Measurements from ENCODE around the gene PDE6G.

Gene PDE6G

DNA sequence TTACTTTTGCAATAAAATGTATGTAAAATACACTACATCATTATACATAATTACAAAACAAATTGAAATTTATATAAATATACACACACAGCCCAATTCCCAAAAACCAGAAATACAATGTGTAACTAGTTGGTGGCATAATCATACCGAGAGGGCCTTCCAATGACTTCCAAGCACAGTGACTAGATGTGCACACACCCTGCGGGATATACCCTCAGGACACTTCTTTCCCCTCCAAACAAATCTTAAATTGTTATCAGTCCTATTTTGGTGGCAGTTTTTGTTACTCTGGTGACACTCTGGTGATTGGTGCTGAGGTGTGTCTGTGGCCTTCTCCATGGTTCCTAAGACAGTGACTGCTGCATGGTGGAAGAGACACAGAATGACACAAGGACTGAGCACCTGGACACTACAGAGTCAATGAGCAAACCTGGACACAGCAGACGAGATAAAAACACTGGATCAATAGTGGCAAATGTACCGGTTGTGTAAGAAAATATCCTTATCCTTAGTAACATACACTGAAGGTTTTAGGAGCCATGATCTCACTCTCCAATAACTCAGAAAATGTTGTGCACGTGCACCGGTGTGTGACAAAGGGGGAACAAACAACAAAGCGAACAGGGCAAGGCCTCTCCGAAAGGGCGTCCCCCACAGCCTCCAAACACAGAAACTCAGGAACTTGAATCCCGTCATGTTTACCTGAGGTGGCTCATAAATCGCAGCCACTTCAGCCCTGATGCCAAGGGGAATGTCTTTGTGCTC is 52.3 kb downstream of the PDE6G start (continued):
- no peak for TF ChIP-seq ZNF510 (tag by site-specific recombination; IDR thresholded peaks at IDR 0.05; ENCODE audit: insufficient replicate concordance)

DNA sequence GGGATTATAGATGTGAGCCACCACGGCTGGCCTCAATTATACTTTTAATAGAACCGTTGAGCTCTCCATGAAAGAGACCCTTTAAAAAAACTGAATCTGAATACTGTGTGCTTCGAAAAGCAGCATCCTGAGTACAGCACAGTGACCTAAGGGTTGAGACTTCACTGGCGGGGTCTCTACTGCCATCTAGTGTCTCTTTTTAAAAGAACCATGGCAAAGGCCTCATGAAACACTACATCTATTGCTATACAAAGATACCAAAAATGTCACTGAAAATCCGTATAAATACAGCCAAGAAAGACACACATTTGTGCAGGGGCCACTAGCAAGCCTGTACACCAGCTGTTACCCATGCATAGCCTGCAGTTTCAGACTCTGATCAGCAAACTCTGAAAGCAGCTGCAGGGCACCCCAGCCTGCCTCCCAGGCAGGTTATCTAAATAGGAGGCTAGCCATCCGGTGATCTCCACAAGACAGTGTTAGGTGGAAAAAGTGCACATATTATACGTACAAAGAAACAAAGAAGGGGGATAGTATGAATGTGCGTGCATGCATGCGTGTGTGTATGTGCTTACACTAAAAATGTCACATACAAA is 54.7 kb downstream of the PDE6G start:
- POLR2A ChIA-PET = interaction anchor here (1.1 to 2.0 kb wide), 5 partner anchors 49 to 90 kb away, joined by 3 to 10 read pairs (median 4); partner anchors contain the start of genes FAAP100 and FSCN2
- peaks cover 67 to 89% of the 10 kb centered on the region in 2 experiments for H3K36me3 ChIP-seq (ENCODE audit: control insufficient read depth in 2 of 2, insufficient read depth in 1 of 2, low read length in 2 of 2)
- CTCF ChIA-PET = interaction anchor here (0.5 to 3.6 kb wide), 51 partner anchors 10 to 943 kb away, joined by 3 to 69 read pairs (median 6); partner anchors contain the start of genes ACTG1 and FAAP100
- peak; percentile 95 for TF ChIP-seq ZNF654 (tag by site-specific recombination; IDR thresholded peaks at IDR 0.05; ENCODE audit: low read depth)
- TF ChIP-seq, protein P1, sequence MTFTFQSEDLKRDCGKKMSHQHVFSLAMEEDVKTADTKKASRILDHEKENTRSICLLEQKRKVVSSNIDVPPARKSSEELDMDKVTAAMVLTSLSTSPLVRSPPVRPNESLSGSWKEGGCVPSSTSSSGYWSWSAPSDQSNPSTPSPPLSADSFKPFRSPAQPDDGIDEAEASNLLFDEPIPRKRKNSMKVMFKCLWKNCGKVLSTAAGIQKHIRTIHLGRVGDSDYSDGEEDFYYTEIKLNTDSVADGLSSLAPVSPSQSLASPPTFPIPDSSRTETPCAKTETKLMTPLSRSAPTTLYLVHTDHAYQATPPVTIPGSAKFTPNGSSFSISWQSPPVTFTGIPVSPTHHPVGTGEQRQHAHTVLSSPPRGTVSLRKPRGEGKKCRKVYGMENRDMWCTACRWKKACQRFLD (tag by site-specific recombination; IDR thresholded peaks at IDR 0.05) = no peak
- TF ChIP-seq TCF7L2 (IDR thresholded peaks at IDR 0.05; ENCODE audit: borderline replicate concordance, low read depth, low read length) = no peak
- 0 out of 2 replicates have a peak, but pooled peaks have one; percentile 47 for TF ChIP-seq KLF10 (tag by site-specific recombination; IDR thresholded peaks at IDR 0.05)
- TF ChIP-seq, protein P2, sequence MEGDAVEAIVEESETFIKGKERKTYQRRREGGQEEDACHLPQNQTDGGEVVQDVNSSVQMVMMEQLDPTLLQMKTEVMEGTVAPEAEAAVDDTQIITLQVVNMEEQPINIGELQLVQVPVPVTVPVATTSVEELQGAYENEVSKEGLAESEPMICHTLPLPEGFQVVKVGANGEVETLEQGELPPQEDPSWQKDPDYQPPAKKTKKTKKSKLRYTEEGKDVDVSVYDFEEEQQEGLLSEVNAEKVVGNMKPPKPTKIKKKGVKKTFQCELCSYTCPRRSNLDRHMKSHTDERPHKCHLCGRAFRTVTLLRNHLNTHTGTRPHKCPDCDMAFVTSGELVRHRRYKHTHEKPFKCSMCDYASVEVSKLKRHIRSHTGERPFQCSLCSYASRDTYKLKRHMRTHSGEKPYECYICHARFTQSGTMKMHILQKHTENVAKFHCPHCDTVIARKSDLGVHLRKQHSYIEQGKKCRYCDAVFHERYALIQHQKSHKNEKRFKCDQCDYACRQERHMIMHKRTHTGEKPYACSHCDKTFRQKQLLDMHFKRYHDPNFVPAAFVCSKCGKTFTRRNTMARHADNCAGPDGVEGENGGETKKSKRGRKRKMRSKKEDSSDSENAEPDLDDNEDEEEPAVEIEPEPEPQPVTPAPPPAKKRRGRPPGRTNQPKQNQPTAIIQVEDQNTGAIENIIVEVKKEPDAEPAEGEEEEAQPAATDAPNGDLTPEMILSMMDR (tag by site-specific recombination; IDR thresholded peaks at IDR 0.05) = peak; percentile 43; the same call in 1 of the 2 replicates
- peak; percentile 82 for TF ChIP-seq ZBTB17 (tag by site-specific recombination; IDR thresholded peaks at IDR 0.05)
- TF ChIP-seq ZSCAN30 (tag by site-specific recombination; IDR thresholded peaks at IDR 0.05) = 0 out of 2 replicates have a peak, but pooled peaks have one; percentile 55
- no peaks in the 10 kb centered on the region for H3K4me1 ChIP-seq (ENCODE audit: control insufficient read depth, insufficient read depth, low read length)
- no peaks in the 10 kb centered on the region for H3K9me3 ChIP-seq (ENCODE audit: control insufficient read depth, insufficient read depth, low read depth, low read length)
- no peak overlapping the region for H3K4me3 ChIP-seq (ENCODE audit: low read depth, low read length)
- H3K27ac ChIP-seq (ENCODE audit: extremely low read depth, low read depth, low read length) = no peak overlapping the region
